Measurements from ENCODE around the gene DIPK2B.

DIPK2B gene

DNA sequence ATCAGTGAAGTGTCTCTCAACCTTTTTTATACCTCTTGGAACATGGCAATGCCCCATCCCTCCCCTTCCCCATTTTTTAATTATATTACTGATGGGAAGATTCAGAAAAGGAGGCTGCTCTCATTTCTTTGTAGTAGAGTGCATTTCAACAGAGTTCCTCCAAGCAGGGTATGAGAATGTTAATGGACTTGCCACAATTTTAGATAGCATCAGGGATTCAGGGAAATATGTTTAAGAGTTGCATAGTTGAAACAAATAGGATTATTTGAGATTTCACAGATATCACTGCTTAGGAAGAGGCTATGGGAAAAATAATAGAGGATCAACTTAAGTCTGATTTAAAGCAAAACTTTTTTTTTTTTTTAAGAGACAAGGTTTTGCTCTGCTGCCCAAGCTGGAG lies 46.2 kb downstream of the DIPK2B start:
- DNase-seq, result no peak

GRCh38 chrX:45154033-45154360 lies 46.7 kb downstream of the DIPK2B start:
- DNase-seq, result no peak

All from 8988T (cell line).